NCI-H1436 treated with DMSO at 0.1 percent for 48 hours (cell line): ENCODE measurements around the gene GPS2.
A peak's percentile ranks its signal among the peaks of the same experiment; 100 is the strongest.

ENCODE experiments used
- DNase-seq: peaks from one replicate; lab custom pipeline; 2025; lab: John Stamatoyannopoulos, UW

Gene GPS2, protein sequence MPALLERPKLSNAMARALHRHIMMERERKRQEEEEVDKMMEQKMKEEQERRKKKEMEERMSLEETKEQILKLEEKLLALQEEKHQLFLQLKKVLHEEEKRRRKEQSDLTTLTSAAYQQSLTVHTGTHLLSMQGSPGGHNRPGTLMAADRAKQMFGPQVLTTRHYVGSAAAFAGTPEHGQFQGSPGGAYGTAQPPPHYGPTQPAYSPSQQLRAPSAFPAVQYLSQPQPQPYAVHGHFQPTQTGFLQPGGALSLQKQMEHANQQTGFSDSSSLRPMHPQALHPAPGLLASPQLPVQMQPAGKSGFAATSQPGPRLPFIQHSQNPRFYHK

DNA sequence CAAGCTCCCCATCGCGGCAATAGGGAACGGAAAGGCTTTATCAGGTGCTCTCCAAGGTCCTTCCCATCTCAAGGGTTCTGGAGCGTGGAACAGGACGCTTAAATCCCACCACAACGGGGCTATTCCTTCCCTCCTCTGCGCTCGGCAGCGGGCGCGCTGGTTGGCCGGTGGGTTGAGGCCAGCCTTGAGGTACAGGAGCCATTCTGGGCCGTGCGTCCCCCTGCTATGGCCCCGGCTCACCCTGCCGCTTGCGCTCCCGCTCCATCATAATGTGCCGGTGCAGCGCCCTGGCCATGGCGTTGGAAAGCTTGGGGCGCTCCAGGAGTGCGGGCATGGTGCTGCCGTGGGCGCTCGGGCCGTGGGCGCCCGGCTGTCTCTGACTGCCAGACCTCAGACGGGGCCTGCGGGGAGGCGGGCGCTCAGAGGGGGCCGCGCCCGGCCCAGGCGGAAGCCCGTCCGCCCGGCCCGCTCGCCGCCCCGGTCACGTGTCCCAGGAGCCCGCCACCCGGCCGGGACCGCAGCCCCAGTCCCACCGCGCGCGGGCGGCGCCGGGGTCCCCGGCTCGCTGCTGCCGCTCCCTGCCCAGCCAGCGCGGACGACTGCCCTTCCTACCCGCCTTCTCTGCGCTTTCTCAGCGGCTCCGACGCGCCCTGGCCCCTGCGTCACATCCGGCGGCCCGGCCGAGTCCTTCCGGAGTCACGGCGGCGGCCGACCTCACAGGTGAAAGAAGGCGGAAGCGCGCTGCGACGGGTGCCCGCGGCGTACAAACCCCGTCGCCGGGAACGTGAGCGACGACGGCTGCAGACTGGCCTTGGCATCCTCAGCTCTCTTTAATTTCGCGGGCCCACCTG, at the start of gene GPS2:
GPS2 (minus strand) TSS at position 642 of the 851 bp plus-strand sequence; CDS start at position 334, 308 bp downstream.
- peak; percentile 13 for DNase-seq

DNA sequence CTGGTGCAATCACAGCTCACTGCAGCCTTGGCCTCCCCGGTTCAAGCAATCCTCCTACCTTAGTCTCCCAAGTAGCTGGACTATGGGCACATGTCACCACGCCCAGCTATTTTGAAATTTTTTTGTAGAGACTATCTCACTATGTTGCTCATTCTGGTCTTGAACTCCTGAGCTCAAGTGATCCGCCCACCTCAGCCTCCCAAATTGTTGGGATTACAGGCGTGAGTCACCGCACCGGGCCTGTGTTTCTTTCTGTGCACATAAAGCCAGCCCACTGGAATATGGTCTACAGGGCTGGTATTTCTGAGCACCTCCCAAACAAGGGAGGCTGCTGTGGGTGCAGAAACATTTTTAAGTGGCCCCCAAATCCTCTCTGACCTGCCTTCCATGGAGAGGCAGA, 48.2 kb upstream of the GPS2 start:
- no peak for DNase-seq

DNA sequence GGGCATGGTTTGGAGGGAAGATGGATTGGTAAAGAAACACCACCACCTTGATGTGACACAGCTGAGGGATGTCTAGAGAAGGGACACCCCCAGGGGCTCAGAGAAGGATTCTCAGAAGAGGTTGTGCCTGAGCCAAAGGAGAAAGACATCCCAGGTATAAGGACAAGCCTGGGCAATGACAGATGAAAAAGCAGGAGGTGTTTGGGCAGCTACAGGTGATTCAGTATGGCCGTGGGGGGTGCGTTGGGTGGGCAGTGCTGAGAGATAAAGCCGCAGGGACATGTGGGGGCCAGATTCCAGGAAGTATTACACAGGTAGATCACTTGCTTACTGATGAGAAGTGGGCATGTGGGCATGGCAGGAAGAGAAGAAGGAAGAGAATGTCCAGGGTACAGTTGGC, 46.7 kb upstream of the GPS2 start:
- no peak for DNase-seq

DNA sequence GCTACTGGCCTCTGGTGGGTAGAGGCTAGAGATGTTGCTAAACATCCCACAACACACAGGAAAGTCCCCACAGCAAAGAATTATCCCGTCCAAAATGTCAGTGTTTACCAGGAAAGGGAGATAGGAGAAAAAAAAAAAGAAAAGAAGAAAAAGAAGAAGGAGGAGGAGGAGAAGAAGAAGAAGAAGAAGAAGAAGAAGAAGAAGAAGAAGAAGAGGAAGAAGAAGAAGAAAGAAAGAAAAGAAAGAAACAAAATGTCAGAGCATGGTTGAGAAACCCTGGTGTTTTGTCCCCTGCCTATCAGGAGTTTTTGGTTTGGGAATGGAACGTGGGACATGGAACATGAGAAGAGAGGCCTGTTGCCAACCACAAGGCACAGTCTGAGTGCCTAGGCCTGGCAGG, 42.2 kb upstream of the GPS2 start:
- DNase-seq: no peak

DNA sequence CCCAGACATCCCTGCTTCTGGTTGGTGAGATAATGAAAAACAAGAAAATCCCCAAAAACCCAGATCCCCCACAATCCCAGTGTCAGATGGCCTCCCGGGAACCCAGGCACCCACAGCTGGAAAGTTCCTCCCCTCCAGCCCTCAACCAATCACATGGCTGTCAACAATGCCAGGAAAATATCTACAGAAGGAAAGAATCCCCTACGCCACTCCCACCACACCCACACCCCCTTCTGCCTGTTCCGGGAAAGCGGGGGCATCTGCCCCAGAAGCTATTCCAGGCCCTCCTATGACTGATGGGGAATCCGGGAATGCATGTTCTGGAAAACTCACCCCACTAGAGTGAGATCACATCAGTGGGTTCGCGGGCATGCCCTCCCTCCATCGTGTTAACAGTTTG, 41.6 kb upstream of the GPS2 start:
- no peak for DNase-seq

DNA sequence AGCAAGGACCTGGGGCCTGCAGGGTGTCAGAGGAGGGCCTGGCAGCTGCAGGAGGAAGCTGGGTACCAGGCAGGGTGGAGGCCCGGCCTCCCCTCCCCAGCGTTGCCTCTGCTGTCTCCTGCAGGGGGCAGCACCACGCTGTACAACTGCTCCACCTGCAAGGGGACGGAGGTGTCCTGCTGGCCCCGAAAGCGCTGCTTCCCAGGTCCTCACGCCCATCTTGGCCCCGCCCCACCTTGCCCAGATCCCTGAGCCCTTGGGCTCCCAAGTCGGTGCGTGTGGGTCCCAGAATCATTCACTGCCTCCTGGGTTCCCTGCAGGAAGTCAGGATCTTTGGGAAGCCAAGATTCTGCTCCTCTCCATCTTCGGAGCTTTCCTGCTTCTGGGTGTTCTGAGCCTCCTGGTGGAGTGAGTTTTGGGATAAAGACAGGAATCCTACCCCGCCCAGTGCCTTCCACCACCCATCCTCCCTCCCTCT, 41.0 kb upstream of the GPS2 start:
- DNase-seq: no peak

DNA sequence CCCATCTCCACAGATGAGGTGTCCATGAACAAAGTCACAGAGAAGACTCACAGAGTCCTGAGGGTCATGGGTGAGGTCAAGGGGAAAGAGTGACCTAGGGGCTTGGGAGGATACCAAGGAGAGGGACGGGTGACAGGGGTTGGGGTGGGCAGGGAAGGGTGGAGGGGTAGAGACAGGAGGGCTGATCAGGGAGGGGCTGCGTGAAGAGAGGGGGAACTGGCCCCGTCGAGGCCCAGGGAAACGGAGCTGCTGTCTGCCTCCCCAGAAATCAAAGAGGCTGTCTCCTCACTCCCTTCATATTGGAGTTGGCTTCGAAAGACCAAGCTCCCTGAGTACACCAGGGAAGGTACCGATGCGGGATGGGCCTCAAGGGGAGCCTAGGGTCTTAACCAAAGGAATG, 40.4 kb upstream of the GPS2 start:
- DNase-seq: no peak

DNA sequence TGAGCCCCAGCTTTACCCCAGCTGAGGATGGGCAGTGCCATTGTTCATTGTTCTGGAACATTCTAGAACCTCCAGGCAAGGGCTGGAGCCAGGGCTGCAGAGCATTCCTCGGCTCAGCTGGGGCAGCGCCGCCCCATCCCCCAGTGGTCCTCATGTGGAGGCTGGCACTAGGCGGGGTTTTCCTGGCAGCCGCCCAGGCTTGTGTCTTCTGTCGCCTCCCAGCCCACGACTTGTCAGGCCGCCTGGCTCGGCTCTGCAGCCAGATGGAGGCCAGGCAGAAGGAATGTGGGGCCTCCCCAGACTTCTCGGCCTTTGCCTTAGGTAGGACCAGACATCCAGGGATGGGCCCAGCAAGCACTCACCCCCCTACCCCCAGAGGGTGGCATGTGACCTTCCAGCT, 39.9 kb upstream of the GPS2 start, which contains the start of gene TMEM95:
TMEM95 (plus strand) TSS at position 104 of the 400 bp plus-strand sequence; CDS start at position 153, 49 bp downstream.
- DNase-seq: no peak

DNA sequence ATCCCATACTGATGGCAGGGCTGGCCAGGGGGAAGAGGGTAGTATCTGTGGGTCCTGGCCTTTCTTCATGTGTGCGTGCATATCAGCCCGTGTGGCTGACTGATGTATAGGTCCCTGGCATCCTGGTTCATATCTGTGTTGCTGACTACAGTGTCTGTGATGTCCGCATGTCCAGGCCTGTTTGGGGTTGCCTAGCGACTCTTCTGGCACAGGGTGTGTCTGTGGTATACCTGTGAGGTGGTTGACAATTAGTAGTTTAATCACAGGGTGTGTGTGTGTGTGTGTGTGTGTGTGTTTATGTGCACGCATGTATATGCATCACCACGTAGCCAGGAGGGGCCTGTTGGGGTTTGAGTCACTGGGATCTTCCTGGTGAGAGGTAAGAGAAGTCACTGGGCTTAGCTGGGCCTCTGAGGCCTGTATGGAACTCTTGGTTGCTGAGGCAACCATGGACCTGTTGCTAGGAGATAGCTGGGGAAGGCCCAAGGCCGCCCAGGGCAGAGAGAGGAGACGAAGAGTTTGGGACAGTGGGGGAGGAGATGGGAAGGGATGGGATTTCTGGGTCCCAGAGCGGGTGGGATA, 39.2 kb upstream of the GPS2 start:
- no peak for DNase-seq

DNA sequence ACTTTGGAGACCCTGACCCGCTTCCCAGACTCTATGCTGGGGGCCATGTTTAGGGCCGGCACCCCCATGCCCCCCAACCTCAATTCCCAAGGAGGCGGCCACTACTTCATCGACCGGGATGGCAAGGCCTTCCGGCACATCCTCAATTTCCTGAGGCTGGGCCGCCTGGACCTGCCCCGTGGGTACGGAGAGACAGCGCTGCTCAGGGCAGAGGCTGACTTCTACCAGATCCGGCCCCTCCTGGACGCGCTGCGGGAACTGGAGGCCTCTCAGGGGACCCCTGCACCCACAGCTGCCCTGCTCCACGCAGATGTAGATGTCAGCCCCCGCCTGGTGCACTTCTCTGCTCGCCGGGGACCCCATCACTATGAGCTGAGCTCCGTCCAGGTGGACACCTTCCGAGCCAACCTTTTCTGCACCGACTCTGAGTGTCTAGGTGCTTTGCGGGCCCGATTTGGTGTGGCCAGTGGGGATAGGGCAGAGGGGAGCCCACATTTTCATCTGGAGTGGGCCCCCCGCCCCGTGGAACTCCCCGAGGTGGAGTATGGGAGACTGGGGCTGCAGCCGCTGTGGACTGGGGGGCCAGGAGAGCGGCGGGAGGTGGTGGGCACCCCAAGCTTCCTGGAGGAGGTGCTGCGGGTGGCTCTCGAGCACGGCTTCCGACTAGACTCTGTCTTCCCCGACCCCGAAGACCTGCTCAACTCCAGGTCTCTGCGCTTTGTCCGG, 37.9 kb upstream of the GPS2 start:
- DNase-seq: no peak

DNA sequence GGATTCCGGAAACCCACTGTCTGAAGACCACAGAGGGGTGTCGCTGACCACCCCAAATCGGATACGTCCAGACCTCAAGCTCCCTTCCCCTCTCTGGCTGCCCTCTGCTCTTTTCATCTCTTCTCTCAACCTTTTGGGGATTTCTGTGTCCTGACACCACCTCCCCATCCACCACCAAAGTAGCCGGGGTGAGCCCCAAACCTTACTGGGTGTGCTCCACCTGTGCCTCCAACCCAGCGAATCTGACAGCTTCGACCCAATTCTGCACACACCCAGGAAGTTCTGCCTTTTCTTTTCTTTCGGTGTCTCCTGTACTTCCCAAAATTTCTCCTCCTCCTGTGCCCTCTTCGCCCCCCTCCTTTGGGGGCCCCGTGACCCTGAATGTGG, 37.3 kb upstream of the GPS2 start:
- no peak for DNase-seq

DNA sequence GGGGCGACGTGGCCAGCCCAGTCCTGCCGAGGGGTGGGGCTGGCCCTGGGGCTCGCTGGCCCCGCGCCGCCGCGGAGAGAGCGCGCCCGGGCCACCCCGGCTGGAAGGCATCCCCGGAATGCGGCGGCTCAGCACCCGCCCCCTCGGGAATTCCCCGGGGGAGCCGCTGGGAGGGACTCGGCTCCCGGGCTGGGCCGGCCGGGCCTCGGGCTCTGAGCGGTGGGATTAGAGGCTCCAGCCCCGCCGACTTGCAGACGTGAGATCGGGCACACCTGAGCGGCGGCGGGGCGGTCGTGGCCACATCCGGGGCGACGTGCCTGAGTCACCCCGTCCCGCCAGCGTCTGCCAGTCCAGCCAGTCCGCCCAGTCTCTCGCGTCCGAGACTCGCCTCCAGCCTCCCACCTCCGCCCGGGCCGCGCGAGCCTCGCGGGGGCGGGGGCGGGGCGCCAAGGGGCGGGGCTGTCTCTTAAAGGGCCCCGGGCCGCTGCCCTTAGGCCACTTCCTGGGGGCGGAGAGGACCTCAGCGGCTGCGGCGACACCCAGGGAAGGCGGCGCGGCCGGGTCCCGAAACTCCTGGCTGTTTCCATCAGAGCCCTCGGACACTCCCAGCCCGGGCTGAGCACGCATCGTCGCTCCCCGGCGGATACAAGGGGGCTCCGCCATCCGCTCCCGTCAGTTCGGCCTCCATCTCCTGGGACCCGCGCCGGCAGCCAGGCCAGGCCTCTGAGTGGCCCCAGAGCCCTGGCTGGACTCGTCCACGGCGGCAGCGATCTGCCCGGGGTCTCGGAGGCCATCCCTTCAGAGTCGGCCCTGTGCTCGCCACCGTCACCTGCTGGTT, 36.7 kb upstream of the GPS2 start, which contains the start of gene KCTD11:
KCTD11 (plus strand) TSS at position 498 of the 838 bp plus-strand sequence.
- no peak for DNase-seq

DNA sequence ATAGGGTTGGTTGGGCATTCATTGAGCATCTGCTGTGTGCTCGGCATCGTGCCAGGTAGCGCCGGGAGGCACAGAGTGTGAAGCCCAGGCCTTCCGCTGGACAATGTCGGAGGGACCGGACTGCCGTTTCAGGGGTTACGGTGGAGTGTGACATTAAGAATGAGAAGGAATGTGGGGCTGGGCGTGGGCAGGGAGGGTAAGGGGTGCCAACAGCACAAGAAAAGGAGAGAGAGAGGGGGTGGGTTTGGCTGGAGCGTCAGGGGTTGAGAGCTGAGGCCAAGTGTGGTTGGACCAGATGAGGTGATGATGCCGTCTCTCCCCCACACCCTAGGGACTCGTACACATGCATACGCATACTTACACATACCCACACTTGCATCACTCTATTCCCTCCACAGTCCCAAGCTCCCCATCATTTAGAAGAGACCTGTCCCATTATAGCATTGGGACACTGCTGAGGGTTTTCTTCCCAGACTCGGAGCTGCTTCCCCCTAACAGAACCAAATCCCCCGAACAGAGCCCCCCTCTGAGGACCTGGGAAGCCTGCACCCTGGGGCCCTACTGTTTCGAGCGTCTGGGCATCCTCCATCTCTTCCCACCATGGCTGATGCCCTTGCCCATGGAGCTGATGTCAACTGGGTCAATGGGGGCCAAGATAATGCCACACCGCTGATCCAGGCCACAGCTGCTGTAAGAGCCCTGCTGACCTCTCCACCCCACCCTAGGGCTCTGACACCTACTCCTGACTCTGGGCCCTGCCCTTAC, 33.5 kb upstream of the GPS2 start:
- DNase-seq: no peak

DNA sequence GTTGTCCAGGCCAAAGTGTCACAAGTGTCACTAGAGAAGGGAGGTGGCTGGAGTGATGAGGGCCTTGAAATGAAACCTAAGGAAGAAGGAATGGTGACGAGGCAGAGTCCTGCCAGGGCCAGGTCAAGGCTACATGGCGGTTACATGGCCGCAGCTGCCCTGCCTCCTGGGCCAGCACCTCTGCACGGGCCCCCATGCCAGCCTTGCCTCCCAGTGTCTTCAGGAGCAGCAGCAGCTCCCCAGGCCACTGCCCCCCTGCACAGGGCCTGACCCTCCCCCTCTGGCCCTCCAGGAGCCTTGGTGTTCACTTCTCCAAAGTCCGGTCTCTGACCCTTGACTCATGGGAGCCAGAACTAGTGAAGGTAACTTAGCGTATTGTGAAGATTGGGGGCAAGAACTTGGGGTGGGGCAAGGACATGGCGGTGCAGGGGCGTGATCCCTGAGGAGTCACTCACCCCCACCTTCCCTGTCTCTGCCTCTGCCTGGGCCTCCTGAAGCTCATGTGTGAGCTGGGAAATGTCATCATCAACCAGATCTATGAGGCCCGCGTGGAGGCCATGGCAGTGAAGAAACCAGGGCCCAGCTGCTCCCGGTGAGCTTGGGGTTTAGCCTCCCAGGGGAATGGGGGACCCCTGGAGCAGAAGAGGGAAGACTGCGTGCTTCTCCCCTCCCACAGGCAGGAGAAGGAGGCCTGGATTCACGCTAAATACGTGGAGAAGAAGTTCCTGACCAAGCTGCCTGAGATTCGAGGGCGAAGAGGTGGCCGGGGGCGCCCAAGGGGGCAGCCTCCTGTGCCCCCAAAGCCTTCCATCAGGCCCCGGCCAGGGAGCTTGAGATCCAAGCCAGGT, 32.7 kb upstream of the GPS2 start:
- no peak for DNase-seq

DNA sequence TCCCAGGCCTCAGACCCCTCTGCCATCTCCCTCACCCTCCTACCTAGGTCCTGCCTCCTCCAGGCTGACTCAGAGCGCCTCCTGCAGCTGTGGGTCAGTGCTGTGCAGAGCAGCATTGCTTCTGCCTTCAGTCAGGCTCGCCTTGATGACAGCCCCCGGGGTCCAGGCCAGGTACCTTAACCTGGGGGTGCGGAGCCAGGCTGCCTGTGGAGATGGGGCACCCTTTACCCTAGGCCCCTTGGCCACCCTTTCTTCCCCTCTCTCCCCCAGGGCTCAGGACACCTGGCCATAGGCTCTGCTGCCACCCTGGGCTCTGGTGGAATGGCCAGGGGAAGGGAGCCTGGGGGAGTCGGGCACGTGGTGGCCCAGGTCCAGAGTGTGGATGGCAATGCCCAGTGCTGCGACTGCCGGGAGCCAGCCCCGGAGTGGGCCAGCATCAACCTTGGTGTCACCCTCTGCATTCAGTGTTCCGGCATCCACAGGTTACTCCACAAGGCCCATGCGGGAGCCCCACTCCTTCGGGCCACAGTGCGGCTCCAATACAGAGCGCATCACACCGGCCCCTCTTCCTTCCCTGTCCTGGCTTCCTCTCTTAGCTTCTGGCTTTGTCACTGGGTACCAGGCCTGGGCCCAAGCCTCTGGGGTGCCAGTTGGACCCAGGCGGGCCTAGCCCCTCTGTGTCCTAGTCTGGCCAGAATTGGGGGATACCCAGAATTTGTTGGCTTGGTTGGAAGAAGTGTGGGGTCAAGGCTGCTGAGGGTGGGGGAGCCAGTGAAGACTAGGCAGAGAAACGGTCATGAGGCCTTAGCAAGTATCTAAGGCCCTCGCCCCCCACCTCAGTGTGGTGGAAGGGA, 31.8 kb upstream of the GPS2 start:
- DNase-seq: no peak

DNA sequence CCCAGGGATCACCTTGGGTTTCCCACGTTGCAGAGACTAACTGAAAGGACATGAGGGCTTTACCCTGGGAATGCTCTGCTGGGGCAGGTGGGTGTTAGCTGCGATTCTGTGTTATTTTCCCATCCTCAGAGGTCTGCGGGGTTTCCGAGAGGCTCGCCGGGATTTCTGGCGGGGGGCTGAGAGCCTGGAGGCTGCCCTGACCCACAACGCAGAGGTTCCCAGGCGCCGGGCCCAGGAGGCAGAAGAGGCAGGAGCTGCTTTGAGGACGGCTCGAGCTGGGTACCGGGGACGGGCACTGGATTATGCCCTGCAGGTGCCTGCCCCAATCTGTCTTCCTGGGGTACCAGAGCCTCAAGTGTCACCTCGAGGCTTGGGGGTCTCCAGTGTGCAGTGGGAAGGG, 28.1 kb upstream of the GPS2 start:
- DNase-seq: no peak

DNA sequence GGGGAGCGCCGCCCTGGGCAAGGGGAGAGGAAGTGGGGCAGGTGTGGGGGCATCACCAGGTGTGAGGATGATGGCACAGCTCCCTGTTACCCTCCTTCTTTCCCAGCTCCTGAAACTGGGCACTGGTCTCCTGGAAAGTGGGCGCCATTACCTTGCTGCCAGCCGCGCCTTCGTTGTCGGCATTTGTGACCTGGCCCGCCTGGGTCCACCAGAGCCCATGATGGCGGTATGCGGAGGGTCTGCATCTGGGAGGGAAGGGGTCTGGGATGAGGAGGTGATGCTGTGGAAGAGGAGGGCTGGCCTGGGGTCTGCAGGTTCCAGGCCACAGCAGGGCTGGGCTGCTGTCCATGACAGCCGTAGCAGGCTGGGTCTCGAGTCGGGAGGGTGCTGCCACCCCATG, 26.7 kb upstream of the GPS2 start:
- no peak for DNase-seq

DNA sequence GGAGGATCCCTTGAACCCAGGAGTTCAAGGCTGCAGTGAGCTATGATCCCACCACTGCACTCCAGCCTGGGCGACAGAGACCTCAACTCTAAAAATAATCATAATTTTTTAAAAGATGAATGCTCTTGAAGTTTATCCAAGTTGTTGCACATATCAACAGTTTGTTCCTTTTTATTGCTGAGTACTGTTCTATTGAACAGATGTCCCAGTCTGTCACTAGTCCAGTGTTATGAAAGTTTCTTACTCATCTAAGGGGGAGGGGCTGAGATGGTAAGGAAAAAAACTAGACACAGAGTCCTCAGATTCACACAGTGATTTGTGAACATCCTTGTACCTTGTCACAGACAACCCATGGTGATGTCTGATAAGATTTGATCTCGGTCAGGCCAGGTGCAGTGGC, 25.0 kb upstream of the GPS2 start:
- DNase-seq: no peak
